Measurements from ENCODE around the gene USP20. TPM values are rescaled to one million over a fixed set of nuclear protein-coding genes. Genes with fewer than 3 reads are reported as not detected.

USP20 gene
- total and polyA plus RNA-seq, 2 donors (not counting 3 experiments of a cell fraction or from before 2014, with no cell fraction given), result 13.4 to 25.9 TPM

DNA sequence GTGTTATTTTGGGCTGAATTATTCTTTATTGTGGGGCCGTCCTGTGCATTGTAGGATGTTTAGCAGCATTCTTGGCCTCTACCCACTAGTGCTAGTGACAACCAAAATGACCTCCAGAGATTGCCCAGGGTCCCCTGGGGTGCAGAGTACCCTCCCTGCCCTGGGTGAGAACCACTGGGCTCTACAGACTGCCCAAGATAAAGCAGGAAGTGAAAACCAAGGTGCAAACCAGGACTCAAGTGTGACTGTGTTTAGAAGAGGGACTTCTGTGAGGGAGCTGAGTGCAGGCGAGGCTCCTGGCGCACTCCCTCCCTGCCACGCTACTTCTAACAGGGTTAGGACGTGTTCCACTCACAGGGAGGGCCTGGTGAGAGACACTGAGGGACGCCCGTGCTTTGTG, 41.6 kb downstream of the USP20 start:
- CTCF ChIA-PET, result interaction anchor here (1.4 kb wide), 1 partner anchor 10 kb away, joined by 4 read pairs; no protein-coding TSS in a partner anchor
- H3K4me1 ChIP-seq (ENCODE audit: control insufficient read depth, extremely low read depth, insufficient read depth, low read length), result no peaks in the 10 kb centered on the region
- H3K79me2 ChIP-seq (ENCODE audit: control insufficient read depth, insufficient read depth, low read length), result no peaks in the 10 kb centered on the region
- H3K4me2 ChIP-seq (ENCODE audit: insufficient read depth, low read length), result no peak overlapping the region
- FAIRE-seq (no peak), DNase-seq (ENCODE audit: low read depth, low spot score) (no peak)
- no TSS peak for BruUV-seq (replicated peaks)
- no peak overlapping the region for H3K9ac ChIP-seq (replicated peaks; ENCODE audit: extremely low read depth, insufficient read depth, low read length)
- no peak for TF ChIP-seq MAX (IDR thresholded peaks at IDR 0.05; ENCODE audit: insufficient read depth, insufficient read length)
- TF ChIP-seq MYC (IDR thresholded peaks at IDR 0.05; ENCODE audit: low read depth, low read length), result no peak
- TF ChIP-seq POLR2AphosphoS5 (IDR thresholded peaks at IDR 0.05; ENCODE audit: insufficient read depth, low read depth, low read length), result no peak
- no peak for TF ChIP-seq EZH2 (IDR thresholded peaks at IDR 0.05; ENCODE audit: borderline replicate concordance, low read depth, low read length, severe bottlenecking)
- no peak for TF ChIP-seq JUN (IDR thresholded peaks at IDR 0.05; ENCODE audit: borderline replicate concordance, insufficient read depth, insufficient read length, low read depth)
- no peak for TF ChIP-seq POLR2A (IDR thresholded peaks at IDR 0.05; ENCODE audit: low read depth, low read length)
- no peak for TF ChIP-seq GATA2 (IDR thresholded peaks at IDR 0.05; ENCODE audit: insufficient read depth, insufficient read length, low read depth, low read length)
- no peak for TF ChIP-seq FOS (IDR thresholded peaks at IDR 0.05; ENCODE audit: borderline replicate concordance, insufficient read depth, low read length)
- TF ChIP-seq CTCF (IDR thresholded peaks at IDR 0.05; ENCODE audit: extremely low read depth in 1 of 2, insufficient read depth in 1 of 2, low read depth in 1 of 2, low read length in 2 of 2), result no peak
- H4K20me1 ChIP-seq (replicated peaks; ENCODE audit: control insufficient read depth, extremely low read depth, insufficient read depth, low read length), result no peaks in the 10 kb centered on the region
- dilution Hi-C loops (cut with MboI; ENCODE audit: extremely low pct_ligation_motif_present, low sequenced_read_pairs), result no loop called here
- no peaks in the 10 kb centered on the region for H3K9me3 ChIP-seq (replicated peaks; ENCODE audit: control insufficient read depth, insufficient read depth, low read length)
- H3K27me3 ChIP-seq (ENCODE audit: control insufficient read depth in 2 of 2, insufficient read depth in 2 of 2, low read length in 2 of 2), result no peaks in the 10 kb centered on the region
- no peak overlapping the region for H2AFZ ChIP-seq (ENCODE audit: low read depth, low read length)
- H3K9me1 ChIP-seq (replicated peaks; ENCODE audit: control insufficient read depth, extremely low read depth, insufficient read depth, low read length), result no peaks in the 10 kb centered on the region
- no peak overlapping the region for H3K27ac ChIP-seq (ENCODE audit: insufficient read depth, low read depth, low read length)
- POLR2A ChIA-PET, result no interaction called here
- peaks cover 0 to 11% of the 10 kb centered on the region in 2 experiments for H3K36me3 ChIP-seq (ENCODE audit: control insufficient read depth in 2 of 2, extremely low read depth in 1 of 2, insufficient read depth in 2 of 2, low read length in 2 of 2)
- intact Hi-C loops (cut with micrococcal nuclease), result no loop called here
- H3K4me3 ChIP-seq (replicated peaks in 1 of 3; ENCODE audit: insufficient read depth in 1 of 3, low read depth in 1 of 3, low read length in 3 of 3), result no peak overlapping the region
